H54 (cell line): ENCODE results near the gene PDGFRB.

Source experiments
- DNase-seq: peaks from one replicate; pipeline ENCODE4 v3.0.0; 2011; ENCODE audit warnings: low spot score, mixed read lengths; ENCODE audit not compliant: insufficient read length
- FAIRE-seq: peaks from 3 replicates; lab custom pipeline; 2011; peaks lifted over from hg19 to GRCh38; lab: Jason Lieb, UNC
- POLR2A ChIP-seq: IDR thresholded peaks from 2 replicates; pipeline ENCODE4 v1.6.1; 2011; ENCODE audit warnings: low read depth, mild to moderate bottlenecking, low read length

The PDGFRB gene

DNA sequence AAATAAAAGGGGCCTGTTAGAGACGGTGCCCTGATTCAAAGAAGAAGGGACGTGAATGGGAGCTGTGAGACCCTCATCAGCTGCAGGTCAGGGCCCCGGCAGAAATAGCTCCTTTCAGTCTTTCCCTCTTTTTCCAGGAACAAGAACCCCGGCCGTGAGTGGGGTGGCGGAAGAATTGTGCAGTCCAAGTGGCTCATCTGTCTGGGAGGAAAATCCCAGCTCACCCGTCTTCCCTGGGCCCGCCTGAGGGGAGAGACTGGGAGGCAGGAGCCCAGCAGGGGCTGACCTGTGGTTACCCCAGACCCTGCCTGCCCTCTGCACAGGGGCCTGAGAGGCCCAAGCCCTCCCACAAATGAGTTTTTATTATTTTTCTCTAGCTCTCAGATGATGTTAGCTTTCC lies 44.5 kb downstream of the PDGFRB start:
- no peak for DNase-seq
- no peak for FAIRE-seq
- TF ChIP-seq POLR2A, result no peak

GRCh38 chr5:150109921-150110320 lies 45.7 kb downstream of the PDGFRB start:
- no peak for TF ChIP-seq POLR2A
- DNase-seq (no peak), FAIRE-seq (no peak)

GRCh38 chr5:150108711-150109514 lies 46.7 kb downstream of the PDGFRB start:
- DNase-seq (no peak), FAIRE-seq (no peak)
- TF ChIP-seq POLR2A, result no peak

DNA sequence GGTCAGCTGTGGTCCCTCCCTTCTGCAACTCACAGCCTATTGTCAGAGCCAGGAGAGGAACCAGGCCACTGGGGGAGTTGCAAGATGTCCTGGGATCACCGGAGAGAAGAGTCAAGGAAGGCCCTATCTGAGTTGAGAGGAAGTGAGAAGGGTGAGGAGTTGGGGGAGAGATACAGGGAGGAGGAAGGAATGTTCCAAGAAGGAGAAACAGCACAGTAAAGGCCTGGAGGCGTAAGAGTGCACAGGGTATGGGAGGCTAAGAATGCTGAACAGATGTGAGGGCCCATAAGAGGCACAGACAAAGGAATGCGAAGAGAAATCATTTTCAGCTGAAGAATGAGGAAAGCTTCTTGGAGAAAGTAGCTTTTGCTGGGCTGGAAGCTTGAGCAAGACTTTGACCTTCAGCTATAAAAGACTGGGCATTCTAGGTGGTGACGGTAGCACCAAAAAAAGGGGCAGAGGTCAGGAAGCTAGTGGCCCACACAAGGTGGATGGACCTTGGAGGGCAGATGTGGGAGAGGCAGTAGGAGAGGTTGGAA lies 47.7 kb downstream of the PDGFRB start:
- FAIRE-seq (no peak), DNase-seq (no peak)
- TF ChIP-seq POLR2A, result no peak

- no peak for DNase-seq
Observed at GRCh38 chr5:150106674-150107426, 48.8 kb downstream of the PDGFRB start.

GRCh38 chr5:150105928-150106615 lies 49.6 kb downstream of the PDGFRB start:
- DNase-seq (no peak), FAIRE-seq (no peak)
- TF ChIP-seq POLR2A, result no peak

More at GRCh38 chr5:150106674-150107426, 48.8 kb downstream of the PDGFRB start:
- no peak for TF ChIP-seq POLR2A
- no peak for FAIRE-seq

DNA sequence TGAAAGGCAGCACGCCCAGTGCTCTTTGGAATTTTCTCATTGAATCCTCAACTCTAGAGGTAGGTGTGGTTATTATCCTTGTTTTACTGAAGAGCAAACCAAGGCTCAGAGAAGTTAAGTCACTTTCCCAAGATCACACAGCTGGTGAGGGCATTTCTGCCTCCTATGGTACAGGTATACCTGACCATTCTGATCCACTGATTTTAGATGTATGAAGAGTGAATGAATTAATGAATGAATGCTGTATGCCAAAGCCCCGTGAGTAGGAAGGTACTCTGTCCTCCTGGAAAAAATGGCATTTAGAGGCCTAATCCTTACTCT lies 51.1 kb downstream of the PDGFRB start:
- no peak for TF ChIP-seq POLR2A
- FAIRE-seq, result no peak
- no peak for DNase-seq

DNA sequence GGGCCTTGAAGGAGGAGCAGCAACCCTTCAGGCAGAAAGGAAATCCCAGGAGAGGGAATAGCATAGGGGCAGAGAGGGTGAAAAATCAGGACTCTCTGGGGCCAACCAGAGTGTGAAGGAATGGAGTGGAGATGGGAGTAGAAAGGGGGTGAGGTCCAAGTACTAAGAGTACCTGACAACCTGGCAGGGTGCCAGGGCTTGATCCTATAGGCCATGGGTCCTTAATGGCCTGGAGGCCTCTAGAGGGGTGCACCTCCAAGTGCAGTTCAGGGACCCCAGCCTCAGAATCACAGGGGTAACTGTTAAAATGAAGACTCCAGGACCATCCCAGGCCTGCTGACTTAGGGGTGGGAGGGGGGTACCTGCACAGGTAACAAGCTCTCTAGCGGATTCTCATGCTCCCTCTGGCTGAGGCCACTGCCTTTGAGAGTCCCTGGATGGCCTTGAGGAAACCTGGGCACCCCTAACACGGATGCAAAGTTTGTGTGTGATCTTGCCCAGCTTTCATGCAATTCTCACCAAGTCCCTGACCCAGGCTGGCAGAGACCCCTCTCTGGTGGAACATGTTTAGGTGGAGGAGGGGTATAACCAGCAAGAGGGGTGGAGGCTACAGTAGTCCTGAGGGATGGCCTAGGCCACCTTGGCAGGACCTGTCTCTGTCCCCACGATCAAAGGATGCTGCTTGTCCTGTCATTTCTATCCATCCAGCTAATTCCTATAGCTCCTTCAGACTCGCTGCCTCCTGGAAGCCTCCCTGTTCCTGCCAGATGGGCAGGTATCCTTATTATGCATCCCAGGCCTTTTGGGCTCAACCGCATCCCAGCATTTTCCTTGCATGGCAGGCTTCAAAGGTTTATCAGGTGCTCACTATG lies 51.7 kb downstream of the PDGFRB start:
- TF ChIP-seq POLR2A, result no peak
- FAIRE-seq, result no peak
- no peak for DNase-seq

GRCh38 chr5:150101023-150101422 lies 54.6 kb downstream of the PDGFRB start:
- FAIRE-seq, result no peak

GRCh38 chr5:150097152-150097551 lies 58.5 kb downstream of the PDGFRB start:
- DNase-seq (no peak), FAIRE-seq (no peak)
- TF ChIP-seq POLR2A, result no peak

More at GRCh38 chr5:150101023-150101422, 54.6 kb downstream of the PDGFRB start:
- no peak for TF ChIP-seq POLR2A
- no peak for DNase-seq

- no peak for TF ChIP-seq POLR2A
- DNase-seq (no peak), FAIRE-seq (no peak)
Observed at GRCh38 chr5:150092159-150092787, 63.4 kb downstream of the PDGFRB start.

GRCh38 chr5:150085950-150086715 lies 69.5 kb downstream of the PDGFRB start, which contains the start of gene CSF1R:
TSS of gene CSF1R (minus strand) at chr5:150086554. CDS start at chr5:150086427, 127 bp downstream.
- no peak for TF ChIP-seq POLR2A
- no peak for FAIRE-seq
- DNase-seq, result no peak
